COR-L47 (cell line): ENCODE data around the gene WNK1.

Experiments used
- DNase-seq: peaks from one replicate; lab custom pipeline; 2025; lab: John Stamatoyannopoulos, UW

The WNK1 gene

GRCh38 chr12:863285-863684 is 110.9 kb downstream of the WNK1 start:
- DNase-seq, result no peak

- DNase-seq, result no peak
These were observed 113.2 kb downstream of the WNK1 start for GRCh38 chr12:865614-866013.

GRCh38 chr12:867905-868304 is 115.5 kb downstream of the WNK1 start:
- no peak for DNase-seq

- DNase-seq, result no peak
These were observed 116.3 kb downstream of the WNK1 start for GRCh38 chr12:868722-869121.

- DNase-seq, result no peak
These were observed 118.0 kb downstream of the WNK1 start for GRCh38 chr12:870378-870777.

- DNase-seq, result no peak
These were observed 121.6 kb downstream of the WNK1 start for GRCh38 chr12:873954-874353.

GRCh38 chr12:879641-880040 is 127.3 kb downstream of the WNK1 start:
- DNase-seq, result no peak

- no peak for DNase-seq
These were observed 128.3 kb downstream of the WNK1 start for GRCh38 chr12:880656-881055.

- no peak for DNase-seq
These were observed 132.5 kb downstream of the WNK1 start for GRCh38 chr12:884746-885414.

- DNase-seq, result no peak
These were observed 133.3 kb downstream of the WNK1 start for GRCh38 chr12:885701-886100.

- no peak for DNase-seq
These were observed 133.8 kb downstream of the WNK1 start for GRCh38 chr12:886206-886605.

- DNase-seq, result no peak
These were observed 141.8 kb downstream of the WNK1 start for GRCh38 chr12:894226-894625.

- DNase-seq, result no peak
These were observed 143.7 kb downstream of the WNK1 start for GRCh38 chr12:896031-896430.

- DNase-seq, result no peak
These were observed 145.0 kb downstream of the WNK1 start for GRCh38 chr12:897386-897785.

- no peak for DNase-seq
These were observed 150.2 kb downstream of the WNK1 start for GRCh38 chr12:902581-902980.

GRCh38 chr12:903055-903454 is 150.7 kb downstream of the WNK1 start:
- DNase-seq, result no peak

GRCh38 chr12:904010-904414 is 151.6 kb downstream of the WNK1 start:
- no peak for DNase-seq

GRCh38 chr12:905261-906031 is 153.1 kb downstream of the WNK1 start:
- no peak for DNase-seq

GRCh38 chr12:906062-906585 is 153.7 kb downstream of the WNK1 start:
- no peak for DNase-seq

- DNase-seq, result no peak
These were observed 155.2 kb downstream of the WNK1 start for GRCh38 chr12:907413-908185.

GRCh38 chr12:909861-910260 is 157.5 kb downstream of the WNK1 start:
- DNase-seq, result no peak

GRCh38 chr12:910416-910815 is 158.0 kb downstream of the WNK1 start:
- no peak for DNase-seq
